C4-2B (cell line): ENCODE measurements around the gene PDE9A.
A peak's percentile ranks its signal among the peaks of the same experiment; 100 is the strongest.
"Not testable (repeated sequence)": the region's sequence is repeated elsewhere in the genome, so short reads cannot be mapped to it uniquely, and the experiment has no call there.

Experiments
- H3K27ac ChIP-seq: fragments of 450-650 bp; 2 replicates; pipeline ENCODE4 v1.5.1; 2017
- ZFX ChIP-seq: fragments of 450-650 bp; IDR thresholded peaks from 2 replicates; pipeline ENCODE4 v1.6.1; 2017
- TF ChIP-seq, protein P1 (sequence below): fragments of 450-650 bp; conservative IDR thresholded peaks from 2 replicates; pipeline ENCODE4 v1.5.1; 2017; ENCODE audit warnings: mild to moderate bottlenecking

PDE9A gene

DNA sequence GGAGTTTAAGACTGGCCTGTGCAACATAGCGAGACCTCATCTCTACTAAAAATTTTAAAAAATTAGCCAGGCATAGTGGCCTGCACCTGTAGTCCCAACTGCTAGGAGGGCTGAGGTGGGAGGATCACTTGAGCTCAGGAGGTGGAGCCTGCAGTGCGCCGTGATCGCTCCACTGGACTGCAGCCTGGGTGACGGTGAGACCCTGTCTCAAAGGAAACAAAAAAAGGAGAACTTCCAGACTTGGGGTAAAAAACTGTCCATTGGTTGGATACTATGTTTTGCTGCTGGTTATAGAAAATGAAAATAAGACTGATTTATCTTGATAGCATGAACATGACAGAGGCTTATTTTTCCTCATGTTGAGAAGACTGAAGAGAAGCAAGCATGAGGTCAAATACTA is 146.5 kb downstream of the PDE9A start:
- peak overlapping the region; percentile 55; the same call in 1 of the 2 replicates for H3K27ac ChIP-seq

DNA sequence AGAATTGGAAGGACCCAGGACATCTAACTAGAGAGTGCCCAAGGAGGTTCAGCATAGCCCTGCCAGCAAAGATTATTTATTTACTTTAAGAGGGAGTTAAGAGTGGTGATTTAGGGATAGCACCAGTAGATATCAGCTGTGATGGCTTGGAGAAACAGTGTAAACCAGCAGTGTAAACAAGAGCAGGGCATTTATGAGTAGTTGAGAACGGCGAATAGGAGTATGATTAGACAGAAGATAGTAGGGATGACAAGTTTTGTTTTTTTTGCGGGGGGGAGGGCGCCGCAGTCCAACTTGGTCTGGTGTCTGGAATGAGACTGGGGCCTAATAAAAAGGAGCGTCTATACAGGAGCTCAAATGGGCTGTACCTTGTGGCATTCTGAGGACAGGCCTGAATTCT is 148.2 kb downstream of the PDE9A start:
- H3K27ac ChIP-seq = peak overlapping the region; percentile 77; the same call in 1 of the 2 replicates

More for the DNA sequence above, 146.5 kb downstream of the PDE9A start:
- no peak for TF ChIP-seq ZFX
- TF ChIP-seq, protein P1, sequence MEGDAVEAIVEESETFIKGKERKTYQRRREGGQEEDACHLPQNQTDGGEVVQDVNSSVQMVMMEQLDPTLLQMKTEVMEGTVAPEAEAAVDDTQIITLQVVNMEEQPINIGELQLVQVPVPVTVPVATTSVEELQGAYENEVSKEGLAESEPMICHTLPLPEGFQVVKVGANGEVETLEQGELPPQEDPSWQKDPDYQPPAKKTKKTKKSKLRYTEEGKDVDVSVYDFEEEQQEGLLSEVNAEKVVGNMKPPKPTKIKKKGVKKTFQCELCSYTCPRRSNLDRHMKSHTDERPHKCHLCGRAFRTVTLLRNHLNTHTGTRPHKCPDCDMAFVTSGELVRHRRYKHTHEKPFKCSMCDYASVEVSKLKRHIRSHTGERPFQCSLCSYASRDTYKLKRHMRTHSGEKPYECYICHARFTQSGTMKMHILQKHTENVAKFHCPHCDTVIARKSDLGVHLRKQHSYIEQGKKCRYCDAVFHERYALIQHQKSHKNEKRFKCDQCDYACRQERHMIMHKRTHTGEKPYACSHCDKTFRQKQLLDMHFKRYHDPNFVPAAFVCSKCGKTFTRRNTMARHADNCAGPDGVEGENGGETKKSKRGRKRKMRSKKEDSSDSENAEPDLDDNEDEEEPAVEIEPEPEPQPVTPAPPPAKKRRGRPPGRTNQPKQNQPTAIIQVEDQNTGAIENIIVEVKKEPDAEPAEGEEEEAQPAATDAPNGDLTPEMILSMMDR = no peak

DNA sequence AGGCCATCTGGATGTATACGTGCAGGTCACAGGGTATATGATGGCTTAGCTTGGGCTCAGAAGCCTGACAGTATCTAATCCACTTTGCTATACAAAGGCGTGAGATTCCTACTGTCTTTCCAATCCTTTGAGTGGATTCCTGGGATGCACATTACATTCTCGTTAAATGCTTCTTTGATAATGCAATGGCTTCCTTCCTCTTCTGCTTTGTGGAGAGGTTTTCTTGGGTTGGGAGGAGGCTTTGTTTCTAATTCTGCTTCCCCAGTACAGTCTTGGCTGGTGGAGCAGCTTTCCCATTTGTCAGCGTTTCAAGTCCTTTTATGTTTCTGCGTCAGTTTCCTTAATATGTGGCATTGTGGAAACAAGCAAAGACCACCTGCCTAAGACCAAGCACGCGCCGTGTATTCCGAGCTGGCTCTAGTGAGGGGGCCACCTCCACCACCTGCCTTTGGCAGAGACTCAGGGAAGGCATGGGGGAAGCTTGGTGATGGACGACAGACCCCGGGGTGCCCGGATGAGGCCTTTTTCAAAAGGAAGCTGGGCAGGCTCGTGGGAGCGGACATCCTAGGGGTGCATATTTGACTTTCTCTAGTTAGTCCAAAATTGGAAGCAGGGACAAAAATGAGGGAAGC is 153.2 kb downstream of the PDE9A start:
- H3K27ac ChIP-seq = no peak overlapping the region
- no peak for TF ChIP-seq ZFX
- TF ChIP-seq, protein P1 = no peak

DNA sequence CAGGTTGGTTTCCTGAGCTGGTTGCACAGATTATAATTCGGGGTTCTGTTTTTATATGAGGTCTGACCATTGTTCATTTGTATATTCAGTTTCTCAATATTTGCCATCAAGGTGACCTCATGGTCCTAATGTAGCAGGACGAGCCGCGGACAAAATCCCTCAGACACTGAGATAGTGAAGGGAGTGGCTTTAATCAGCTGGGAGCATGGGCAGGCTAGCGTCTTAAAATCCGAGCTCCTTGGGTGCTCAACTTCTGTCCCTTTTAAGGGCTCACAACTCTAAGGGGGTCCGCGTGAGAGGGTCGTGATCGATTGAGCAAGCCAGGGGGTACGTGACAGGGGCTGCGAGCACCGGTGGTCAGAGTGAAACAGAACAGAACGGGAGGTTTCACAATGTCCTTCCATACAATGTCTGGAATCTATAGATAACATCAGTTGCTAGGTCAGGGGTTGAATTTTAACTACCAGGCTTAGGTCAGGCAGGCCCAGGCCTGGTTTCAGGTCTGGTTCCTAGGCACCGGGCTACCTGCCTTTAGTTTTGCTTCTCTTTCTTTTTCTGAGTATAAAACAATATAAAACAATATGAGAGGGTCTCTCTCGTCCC is 154.0 kb downstream of the PDE9A start:
- not testable (repeated sequence) for H3K27ac ChIP-seq

DNA sequence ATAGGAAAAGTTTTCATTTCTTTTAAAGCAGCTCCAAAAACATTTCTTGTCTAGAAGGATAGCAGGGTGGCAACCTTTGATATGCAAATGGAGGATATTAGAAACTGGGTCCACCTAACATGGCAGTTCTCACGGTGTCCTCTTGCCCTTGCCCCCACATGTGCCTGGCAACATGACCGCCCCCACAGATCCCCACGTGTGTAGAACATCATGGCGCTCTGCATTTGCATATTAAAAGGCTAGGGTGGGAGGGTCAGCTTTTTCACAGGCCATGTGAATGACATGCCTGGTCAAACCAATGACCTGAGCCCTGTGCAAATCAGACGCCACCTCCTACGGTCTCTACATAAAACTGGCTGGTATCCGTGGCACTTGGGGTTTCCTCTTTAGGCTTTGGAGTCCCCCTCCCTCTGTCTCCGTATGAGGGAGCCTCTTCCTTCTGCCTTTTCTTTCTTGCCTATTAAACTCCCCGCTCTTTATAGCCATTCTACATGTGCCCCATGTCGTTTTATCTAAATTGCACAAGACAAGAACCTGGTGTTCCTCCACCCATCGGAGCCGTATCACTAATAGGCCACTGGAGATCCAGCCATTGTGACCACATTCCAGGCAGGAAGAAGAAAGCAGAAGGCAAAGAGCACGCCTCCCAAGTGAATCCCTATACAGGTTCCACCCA is 154.7 kb downstream of the PDE9A start:
- no peak overlapping the region for H3K27ac ChIP-seq
- TF ChIP-seq, protein P1 = no peak
- no peak for TF ChIP-seq ZFX

DNA sequence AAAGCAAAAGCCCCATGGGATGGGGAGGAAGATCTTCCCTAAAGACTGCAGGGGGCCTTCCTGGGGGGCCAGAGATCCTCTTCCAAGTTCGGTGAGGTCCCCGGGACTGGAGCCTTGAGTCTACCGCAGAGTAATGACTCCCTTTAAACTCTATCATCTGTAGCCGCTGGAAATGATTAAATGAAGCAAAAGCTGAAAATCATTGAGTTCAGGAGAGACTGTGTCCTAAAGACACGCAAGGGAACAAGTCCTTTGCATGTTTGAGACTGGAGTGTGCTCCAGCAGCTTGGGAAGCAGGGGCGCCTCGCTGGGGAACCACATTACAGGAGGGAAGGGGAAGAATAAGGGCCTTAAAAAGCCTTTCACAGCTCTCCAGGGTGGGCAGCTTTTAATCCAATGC is 155.8 kb downstream of the PDE9A start:
- TF ChIP-seq, protein P1 = no peak
- no peak for TF ChIP-seq ZFX
- no peak overlapping the region for H3K27ac ChIP-seq

DNA sequence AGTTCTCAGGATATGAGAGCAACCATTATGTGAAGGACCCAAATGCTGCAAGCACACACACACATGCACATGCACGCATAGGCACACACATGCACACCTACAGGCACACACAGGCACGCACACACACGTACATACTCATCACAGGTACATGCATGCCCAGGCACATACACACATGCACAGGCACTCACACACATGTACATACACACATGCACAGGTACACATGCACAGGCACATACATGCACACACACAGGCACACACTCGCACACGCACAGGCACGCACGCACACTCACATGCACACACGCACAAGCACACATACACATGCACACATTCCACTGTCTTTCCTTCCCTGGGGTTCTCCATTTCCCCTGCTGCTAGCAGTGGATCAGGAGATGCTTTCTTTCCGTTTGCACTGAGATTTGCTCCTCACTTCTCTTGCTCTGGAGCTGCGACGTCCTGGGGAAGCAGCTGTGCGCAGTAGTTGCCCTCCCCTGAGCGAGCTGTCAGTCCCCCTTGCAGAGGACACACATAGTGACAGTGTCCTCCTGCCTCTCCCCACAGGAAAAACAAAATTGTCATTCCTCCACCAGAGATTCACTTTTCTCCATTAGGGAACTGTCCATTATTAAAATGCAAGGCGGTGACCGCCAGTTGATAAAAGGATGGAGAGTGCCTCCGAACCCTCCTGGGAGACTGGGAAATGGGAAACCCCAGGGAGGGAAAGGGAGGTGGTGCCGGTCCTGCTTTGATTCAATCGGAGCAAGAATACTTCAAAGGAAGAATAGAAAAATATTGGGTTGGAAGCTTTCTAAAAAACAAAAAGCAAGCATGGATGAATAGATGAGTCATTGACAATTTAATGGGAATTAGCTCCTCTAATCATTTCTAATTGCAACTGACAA is 156.4 kb downstream of the PDE9A start:
- no peak overlapping the region for H3K27ac ChIP-seq
- no peak for TF ChIP-seq ZFX
- TF ChIP-seq, protein P1 = no peak

DNA sequence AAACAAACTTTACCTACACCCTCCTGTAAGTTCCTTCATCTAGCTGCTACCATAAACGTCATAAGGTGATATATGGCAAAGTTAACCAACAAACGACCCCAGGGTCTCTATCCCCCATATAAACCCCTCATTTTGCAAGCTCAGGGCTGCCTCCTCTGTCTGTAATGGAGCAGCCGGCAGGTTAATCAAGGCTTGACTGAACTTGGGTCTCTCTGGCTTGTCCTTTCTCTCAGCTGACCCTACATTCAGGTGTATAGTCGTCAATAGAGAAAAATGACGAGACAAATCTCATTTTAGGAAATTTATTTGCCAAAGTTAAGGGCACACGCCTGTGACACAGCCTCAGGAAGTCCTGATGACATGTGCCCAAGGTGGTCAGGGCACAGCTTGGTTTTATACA is 158.5 kb downstream of the PDE9A start:
- TF ChIP-seq, protein P1 = no peak
- TF ChIP-seq ZFX = no peak
- H3K27ac ChIP-seq = peak overlapping the region; percentile 84

DNA sequence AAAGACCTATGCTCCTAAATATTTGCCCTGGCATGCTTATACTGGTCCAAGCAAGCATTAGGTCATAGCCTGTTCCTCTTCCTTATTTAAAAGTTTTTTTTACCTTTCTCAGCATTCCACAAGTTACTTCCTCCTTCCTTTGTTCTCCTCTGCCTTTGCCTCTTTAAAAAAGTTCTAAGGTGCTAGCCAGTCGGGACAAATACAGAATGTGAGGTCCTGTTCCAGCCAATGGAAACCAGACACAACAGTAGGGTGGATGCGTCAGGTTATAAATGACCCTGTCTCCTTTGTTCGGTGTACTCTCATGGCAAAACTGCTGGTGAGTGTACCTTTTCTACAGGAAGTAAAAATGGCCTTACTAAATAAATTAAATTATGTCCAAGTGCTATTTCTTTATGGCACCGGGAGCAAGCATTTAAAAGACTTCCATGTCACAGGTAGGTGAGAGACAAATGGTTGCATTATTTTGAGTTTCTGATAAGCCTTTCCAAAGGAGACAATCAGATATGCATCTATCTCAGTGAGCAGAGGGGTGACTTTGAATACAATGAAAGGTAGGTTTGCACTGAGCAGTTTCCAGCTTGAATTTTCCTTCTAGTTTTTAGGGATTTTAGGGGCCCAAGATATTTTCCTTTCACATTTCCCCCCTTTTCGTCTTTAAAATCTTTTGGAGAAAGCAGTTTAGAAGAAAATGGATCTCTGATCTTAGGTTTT is 159.3 kb downstream of the PDE9A start:
- peak overlapping the region; percentile 84; the same call in 1 of the 2 replicates for H3K27ac ChIP-seq
